ENCODE results near the gene WDTC1.

The WDTC1 gene

GRCh38 chr1:27306892-27307761 lies 72.7 kb downstream of the WDTC1 start:
- Histone ChIP-seq H3K27me3 (replicated peaks; ENCODE audit: insufficient read depth, low read length) (no peaks in the 10 kb centered on the region), H3K27ac (ENCODE audit: low read length) (no peak overlapping the region), H3K9me3 (replicated peaks; ENCODE audit: insufficient read depth, low read length) (no peaks in the 10 kb centered on the region), H3F3A (ENCODE audit: insufficient read depth, low read length) (no peaks in the 10 kb centered on the region), H3K9me2 (replicated peaks; ENCODE audit: insufficient read depth, low read length) (no peaks in the 10 kb centered on the region), H3K4me1 (ENCODE audit: low read length) (peaks cover 6% of the 10 kb centered on the region), H3K4me3 (ENCODE audit: low read length) (no peak overlapping the region), H3K36me3 (replicated peaks; ENCODE audit: insufficient read depth, low read length) (no peaks in the 10 kb centered on the region), H2AFZ (ENCODE audit: low read length) (no peak overlapping the region), H4K20me1 (ENCODE audit: insufficient read depth, low read length) (no peaks in the 10 kb centered on the region), H3K4me2 (ENCODE audit: low read depth, low read length) (no peak overlapping the region), H3K9ac (ENCODE audit: low read length) (no peak overlapping the region), H3K79me2 (ENCODE audit: low read length) (no peaks in the 10 kb centered on the region)
- no peak for TF ChIP-seq EZH2phosphoT487 (IDR thresholded peaks at IDR 0.05; ENCODE audit: low read length)
- no peak for DNase-seq

GRCh38 chr1:27307874-27308598 lies 73.6 kb downstream of the WDTC1 start:
- Histone ChIP-seq H3K4me3 (ENCODE audit: low read length) (no peak overlapping the region), H3K4me2 (ENCODE audit: low read depth, low read length) (no peak overlapping the region)

DNA sequence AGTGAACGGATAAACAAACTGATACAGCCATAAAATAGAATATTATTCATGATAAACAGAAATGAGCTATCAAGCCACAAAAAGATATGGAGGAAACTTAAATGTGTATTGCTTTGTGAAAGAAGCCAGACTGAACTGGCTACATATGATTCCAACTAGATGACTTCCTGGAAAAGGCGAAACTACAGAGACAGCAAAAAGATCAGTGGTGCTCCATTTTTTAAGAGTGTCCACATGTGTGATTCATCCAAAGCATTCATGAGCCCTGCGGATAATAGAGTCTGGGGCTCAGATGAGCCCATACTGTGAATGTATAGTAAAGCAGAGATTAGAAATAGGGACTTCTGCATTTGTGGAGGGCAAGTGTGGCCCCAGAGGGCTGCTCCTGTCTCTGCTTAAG lies 79.7 kb downstream of the WDTC1 start:
- H3K4me2 ChIP-seq (ENCODE audit: low read depth, low read length), result no peak overlapping the region
- H3K36me3 ChIP-seq (replicated peaks; ENCODE audit: insufficient read depth, low read length), result no peaks in the 10 kb centered on the region
- H3K27ac ChIP-seq (ENCODE audit: low read length), result no peak overlapping the region
- no peaks in the 10 kb centered on the region for H3F3A ChIP-seq (ENCODE audit: insufficient read depth, low read length)
- no peaks in the 10 kb centered on the region for H4K20me1 ChIP-seq (ENCODE audit: insufficient read depth, low read length)
- H2AFZ ChIP-seq (ENCODE audit: low read length), result no peak overlapping the region
- no peak overlapping the region for H3K4me3 ChIP-seq (ENCODE audit: low read length)
- no peaks in the 10 kb centered on the region for H3K9me3 ChIP-seq (replicated peaks; ENCODE audit: insufficient read depth, low read length)
- peaks cover 6% of the 10 kb centered on the region; the same call in 1 of the 2 replicates for H3K27me3 ChIP-seq (replicated peaks; ENCODE audit: insufficient read depth, low read length)
- H3K79me2 ChIP-seq (ENCODE audit: low read length), result no peaks in the 10 kb centered on the region
- no peak for DNase-seq
- H3K9ac ChIP-seq (ENCODE audit: low read length), result no peak overlapping the region
- H3K4me1 ChIP-seq (ENCODE audit: low read length), result peaks cover 6% of the 10 kb centered on the region
- no peaks in the 10 kb centered on the region for H3K9me2 ChIP-seq (replicated peaks; ENCODE audit: insufficient read depth, low read length)
- TF ChIP-seq EZH2phosphoT487 (IDR thresholded peaks at IDR 0.05; ENCODE audit: low read length) (no peak), EZH2 (optimal IDR thresholded peaks at IDR 0.05; ENCODE audit: low read depth, low read length) (no peak)
- TF ChIP-seq, protein P1, sequence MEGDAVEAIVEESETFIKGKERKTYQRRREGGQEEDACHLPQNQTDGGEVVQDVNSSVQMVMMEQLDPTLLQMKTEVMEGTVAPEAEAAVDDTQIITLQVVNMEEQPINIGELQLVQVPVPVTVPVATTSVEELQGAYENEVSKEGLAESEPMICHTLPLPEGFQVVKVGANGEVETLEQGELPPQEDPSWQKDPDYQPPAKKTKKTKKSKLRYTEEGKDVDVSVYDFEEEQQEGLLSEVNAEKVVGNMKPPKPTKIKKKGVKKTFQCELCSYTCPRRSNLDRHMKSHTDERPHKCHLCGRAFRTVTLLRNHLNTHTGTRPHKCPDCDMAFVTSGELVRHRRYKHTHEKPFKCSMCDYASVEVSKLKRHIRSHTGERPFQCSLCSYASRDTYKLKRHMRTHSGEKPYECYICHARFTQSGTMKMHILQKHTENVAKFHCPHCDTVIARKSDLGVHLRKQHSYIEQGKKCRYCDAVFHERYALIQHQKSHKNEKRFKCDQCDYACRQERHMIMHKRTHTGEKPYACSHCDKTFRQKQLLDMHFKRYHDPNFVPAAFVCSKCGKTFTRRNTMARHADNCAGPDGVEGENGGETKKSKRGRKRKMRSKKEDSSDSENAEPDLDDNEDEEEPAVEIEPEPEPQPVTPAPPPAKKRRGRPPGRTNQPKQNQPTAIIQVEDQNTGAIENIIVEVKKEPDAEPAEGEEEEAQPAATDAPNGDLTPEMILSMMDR (IDR thresholded peaks at IDR 0.05; ENCODE audit: low read length), result no peak

More at GRCh38 chr1:27307874-27308598, 73.6 kb downstream of the WDTC1 start:
- TF ChIP-seq, protein P1 (IDR thresholded peaks at IDR 0.05; ENCODE audit: low read length), result no peak
- TF ChIP-seq EZH2 (optimal IDR thresholded peaks at IDR 0.05; ENCODE audit: low read depth, low read length) (no peak), EZH2phosphoT487 (IDR thresholded peaks at IDR 0.05; ENCODE audit: low read length) (no peak)
- Histone ChIP-seq H3K36me3 (replicated peaks; ENCODE audit: insufficient read depth, low read length) (no peaks in the 10 kb centered on the region), H3K9me2 (replicated peaks; ENCODE audit: insufficient read depth, low read length) (no peaks in the 10 kb centered on the region), H3K79me2 (ENCODE audit: low read length) (no peaks in the 10 kb centered on the region), H3F3A (ENCODE audit: insufficient read depth, low read length) (no peaks in the 10 kb centered on the region), H4K20me1 (ENCODE audit: insufficient read depth, low read length) (no peaks in the 10 kb centered on the region), H3K9ac (ENCODE audit: low read length) (no peak overlapping the region), H3K4me1 (ENCODE audit: low read length) (peaks cover 6% of the 10 kb centered on the region), H3K27me3 (replicated peaks; ENCODE audit: insufficient read depth, low read length) (no peaks in the 10 kb centered on the region), H3K27ac (ENCODE audit: low read length) (no peak overlapping the region), H2AFZ (ENCODE audit: low read length) (no peak overlapping the region), H3K9me3 (replicated peaks; ENCODE audit: insufficient read depth, low read length) (no peaks in the 10 kb centered on the region)
- DNase-seq, result no peak

Data from MM.1S (cell line).